NK-92 treated with Interleukin-12 subunit alpha and Interleukin-12 subunit beta, amount 100 ng/mL, for 24 hours (cell line): ENCODE data around the gene PIP5KL1.

Experiments used
- DNase-seq: peaks from one replicate; lab custom pipeline; 2025; lab: John Stamatoyannopoulos, UW

Gene PIP5KL1, protein sequence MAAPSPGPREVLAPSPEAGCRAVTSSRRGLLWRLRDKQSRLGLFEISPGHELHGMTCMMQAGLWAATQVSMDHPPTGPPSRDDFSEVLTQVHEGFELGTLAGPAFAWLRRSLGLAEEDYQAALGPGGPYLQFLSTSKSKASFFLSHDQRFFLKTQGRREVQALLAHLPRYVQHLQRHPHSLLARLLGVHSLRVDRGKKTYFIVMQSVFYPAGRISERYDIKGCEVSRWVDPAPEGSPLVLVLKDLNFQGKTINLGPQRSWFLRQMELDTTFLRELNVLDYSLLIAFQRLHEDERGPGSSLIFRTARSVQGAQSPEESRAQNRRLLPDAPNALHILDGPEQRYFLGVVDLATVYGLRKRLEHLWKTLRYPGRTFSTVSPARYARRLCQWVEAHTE

GRCh38 chr9:127930231-127931091 lies at the start of gene PIP5KL1:
Gene PIP5KL1 (minus strand): TSS chr9:127930777. CDS start chr9:127930752, 25 bp downstream.
- DNase-seq = peak; percentile 30

DNA sequence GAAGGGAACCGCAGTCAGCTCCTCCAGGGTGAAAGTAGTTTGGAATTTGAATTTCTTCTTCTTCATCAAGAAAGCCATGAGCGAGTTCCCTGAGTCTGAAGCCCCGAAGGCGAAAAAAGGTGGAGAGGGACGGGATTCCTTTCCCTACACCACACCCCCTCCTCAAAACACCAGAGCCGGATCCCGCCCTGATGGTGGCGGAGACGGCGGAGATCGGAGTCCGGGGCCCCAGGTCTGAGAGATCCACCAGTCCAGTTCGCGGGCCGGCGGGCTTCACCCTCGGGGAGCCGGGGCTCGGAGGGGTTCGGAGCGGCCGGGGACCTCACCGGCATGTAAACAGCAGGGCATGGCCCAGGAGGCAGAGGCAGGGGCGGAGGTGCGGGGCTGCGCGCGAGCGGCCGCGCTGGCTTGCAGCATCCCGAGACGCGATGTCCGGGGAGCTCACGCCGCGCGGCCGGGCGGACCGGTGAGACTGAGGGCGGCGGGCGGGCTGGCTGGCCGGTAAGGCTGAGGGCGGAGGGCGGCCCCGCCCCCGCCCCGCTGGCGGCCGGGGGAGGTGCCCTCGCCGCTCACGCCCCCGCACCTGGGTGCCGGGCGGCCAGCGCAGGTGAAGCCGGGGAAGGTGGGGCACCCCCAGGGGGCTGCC lies 49.6 kb upstream of the PIP5KL1 start:
- peak; percentile 31 for DNase-seq

DNA sequence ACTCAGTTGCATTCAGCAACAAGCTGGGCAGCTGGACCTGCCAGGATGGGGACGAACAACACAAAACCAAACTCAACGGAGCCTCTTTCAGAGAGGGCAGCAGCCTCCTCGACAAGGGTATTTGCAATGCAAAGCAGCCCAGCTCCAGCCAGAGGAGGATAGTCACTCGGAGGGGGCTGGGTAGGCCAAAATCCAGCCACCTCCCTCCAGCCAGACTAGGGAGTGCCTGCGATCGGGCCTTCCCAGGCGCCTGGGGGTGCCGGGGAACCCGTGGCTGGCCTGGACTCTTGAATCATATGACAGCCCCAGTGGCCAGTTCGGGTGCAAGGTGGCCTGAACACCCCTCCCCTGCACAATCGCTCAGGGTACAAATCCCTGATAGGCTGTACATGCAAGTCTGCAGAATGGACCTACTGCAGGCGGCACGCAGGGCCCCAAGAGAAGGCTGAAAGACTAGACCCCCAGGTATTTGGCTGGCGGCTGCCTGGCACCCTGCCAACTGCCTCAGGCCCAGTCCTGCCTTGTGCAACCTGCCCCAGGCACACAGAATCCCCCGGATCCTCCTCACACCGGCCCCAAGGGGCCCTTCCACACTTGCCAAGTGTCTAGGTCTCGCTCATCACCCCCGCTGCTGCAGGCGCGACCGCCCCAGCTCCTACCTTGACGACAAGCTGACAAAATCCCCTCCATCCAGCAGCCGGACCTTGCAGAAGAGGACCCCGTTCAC lies 48.9 kb upstream of the PIP5KL1 start:
- no peak for DNase-seq

- DNase-seq = no peak
These were observed 48.4 kb upstream of the PIP5KL1 start for GRCh38 chr9:127979015-127979332.

DNA sequence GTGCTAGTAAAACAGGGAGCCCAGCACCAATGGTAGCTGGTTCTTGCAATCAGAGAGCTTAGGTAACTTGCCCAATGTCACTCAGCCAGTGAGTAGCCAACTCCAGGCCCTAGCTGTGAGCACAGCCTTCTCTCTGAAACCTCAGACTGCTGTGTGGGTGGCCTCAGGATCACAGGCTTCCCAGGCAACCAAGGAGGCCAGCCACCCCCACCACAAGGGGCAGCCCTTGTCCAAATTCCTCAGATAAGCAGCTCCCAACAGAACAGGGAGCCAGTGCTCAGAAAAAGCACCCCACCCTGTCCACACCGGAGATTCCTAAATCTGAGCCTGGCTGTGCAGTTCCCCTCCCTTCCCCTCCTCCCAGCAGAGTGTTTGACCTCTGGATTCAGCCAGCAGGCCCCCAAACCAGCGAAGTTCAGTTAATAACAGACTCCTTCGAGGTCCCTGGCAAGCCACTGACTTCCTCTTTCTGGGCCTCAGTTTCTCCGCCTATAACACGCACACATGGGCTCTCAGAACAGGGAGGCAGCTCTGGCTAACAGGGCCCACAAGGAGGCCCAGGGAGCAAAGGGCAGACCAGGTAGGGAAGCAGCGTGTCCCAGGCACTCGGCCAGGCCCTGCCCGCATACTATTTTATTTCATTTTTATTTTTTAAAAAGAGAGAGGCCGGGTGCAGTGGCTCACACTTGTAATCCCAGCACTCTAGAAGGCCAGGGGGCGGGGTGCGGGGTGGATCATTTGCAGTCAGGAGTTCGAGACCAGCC lies 47.5 kb upstream of the PIP5KL1 start:
- no peak for DNase-seq

DNA sequence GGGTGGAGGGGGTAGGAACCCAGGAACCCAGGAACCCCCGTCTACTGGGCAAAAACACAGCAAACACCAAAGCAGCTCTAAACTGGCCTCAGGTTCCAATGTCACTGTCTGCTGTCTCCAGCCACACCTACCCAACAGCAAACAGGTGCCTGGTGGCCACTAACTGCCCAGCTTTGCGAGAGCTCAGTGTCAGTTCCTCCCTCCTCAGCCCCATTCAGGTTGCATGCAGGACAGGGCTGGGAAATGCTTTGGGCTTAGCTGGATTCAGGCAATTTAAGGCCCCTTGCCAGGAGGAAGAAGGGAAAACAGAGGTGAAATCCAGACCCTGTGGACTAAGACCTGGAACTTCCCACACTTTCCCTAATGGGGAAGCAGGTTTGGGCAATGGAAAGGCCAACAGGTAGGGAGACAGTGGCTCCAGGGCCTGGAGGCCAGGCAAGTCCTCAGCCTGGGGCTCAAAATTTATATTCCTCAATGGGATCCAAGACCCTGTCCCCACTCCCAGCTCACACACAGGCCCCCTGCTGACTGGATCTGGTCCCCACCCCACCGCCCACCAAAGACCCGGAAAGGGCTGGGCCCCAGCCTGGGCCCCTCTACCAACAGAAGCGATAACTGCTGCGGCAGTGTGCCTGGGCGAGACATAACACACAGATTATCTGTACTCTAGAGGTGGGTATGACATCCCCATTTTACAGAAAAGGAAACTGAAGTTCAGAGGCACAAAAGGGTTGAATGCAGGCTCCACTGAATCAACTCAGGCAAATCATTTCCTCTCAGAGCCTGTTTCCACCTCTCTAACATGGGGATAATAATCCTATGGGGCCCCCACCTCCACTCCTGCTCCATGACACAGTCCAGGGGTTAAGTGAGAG lies 46.7 kb upstream of the PIP5KL1 start:
- DNase-seq = no peak

DNA sequence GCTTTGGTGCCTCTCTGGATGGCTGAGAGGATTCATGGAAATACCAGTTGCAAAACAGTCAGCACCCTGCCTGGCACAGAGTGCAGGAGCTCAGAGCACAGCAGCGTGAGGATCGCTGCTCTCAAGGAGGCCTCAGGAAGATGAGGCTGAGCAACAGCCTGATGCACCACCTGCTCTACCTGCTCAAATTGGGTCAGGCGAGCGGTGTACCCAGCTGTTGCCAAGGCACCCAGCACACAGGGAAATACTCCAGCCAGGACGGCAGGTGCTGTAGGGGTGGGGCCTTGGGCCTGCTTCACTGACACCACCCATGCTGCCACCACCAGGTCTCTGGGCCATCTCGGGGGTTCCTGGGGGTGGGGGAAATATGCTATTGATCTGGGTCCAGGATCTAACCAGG lies 45.9 kb upstream of the PIP5KL1 start:
- DNase-seq = no peak

DNA sequence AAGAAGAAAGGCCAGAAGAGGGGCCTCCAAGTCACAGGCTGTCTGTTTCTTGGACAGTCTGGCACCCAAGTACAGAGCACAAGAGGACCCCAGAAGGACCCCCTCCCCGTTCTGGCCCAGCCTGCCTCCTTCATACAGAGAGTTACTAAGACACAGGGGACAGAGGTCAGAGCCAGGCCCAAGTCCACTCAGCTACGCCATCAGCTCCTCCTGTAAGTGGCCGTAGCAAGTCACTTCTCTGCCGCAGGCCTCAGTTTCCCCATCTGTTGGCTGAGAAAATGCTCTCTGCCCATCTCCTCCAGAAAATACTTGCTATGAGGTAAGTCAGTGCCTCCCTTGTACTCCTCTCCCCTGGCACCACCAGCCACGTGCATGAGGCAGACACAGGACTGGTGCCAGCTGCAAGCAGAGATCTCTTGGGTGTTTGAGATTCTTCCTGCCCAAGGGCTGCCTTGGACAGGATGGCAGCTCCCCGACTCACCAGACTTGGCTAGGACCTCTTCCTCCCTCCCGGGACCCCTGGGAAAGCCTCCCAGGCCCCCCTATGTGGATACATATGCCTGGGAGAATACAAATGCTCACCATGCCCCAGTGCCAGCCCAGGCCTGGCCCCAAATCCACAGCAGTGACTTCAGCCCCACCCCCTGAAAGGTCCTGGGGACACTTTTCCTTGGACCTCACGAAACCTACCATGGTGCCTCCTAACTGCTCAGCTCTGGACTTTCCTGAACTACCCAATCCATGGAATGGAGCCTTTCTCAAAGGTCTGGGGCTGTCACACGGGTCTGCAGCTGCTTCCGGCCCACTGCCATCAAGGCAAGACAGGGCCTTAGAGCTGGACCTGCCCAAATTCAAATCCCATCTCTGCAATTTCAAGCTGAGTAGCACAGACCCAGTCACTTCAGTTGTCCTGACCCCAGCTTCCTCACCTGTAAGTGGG lies 45.1 kb upstream of the PIP5KL1 start:
- no peak for DNase-seq

- DNase-seq = no peak
These were observed 44.2 kb upstream of the PIP5KL1 start for GRCh38 chr9:127974769-127975261.

GRCh38 chr9:127974001-127974768 lies 43.6 kb upstream of the PIP5KL1 start:
- no peak for DNase-seq

DNA sequence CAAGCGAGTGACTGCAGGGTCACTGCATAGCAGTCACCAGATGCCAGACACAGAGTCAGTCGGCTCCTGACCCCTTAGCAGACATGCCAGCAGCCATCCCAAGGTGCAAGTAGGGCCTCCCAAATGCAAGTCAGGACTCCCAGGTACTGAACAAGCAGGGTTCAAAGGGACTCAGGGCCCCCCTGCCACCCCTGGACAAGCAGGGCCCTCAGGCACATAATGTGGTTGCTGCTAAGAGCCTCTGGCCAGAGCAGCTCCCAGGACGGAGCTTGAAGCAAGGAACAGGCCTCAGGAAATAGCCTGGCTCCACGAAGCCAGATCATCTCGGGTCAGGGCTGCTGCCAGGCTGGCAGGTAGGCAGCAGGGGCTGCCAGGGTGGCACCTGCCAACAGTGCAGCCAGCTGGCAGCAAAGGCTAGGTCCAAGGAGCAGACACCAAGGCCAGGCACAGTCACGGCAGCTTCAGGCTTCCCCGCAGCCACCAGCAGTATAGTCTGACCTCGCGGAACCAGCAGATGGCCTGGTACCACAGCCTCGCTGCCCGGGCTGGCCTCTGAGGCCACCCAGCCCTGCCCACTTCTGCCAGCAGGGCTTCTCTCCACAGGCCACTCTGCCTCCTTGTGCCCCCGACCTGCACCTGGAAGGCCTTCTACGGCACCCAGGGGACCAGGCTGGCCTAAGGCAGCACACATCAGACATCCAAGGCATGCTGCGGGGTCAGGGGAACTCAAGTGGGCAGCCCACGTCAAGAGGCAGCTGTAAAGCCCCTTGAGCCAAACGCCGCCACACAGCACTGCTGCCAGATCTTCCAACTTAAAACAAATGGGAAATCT lies 42.8 kb upstream of the PIP5KL1 start:
- no peak for DNase-seq

DNA sequence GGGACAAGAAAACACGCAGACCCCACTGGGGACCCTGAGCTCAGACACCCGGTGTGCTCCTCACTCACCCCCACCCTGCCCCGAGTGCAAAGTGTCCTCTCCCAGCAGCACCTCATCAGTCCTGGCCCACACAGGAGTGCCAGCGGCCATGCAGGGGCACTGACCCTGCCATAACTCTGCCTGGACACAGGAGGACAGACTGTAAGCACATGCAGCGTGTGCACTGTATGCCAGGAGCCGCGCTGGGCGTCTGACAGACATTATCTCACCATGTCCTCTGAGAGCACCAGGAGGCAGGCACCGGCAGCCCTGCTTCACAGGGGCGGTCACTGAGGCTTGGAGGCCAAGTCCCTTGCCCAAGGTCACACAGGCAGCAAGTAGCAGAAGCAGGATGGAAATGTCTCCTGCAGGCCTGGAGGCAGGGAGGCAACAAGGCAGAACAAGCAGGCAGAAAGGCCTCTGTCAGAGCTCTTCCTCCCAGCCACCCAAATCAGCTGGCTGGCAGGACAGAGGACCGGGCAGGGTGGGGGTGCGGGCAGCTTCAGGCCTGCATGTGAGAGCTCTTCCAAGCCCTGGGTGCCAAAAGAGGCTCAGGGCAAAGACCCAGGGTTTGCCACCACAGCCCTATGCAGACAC lies 41.8 kb upstream of the PIP5KL1 start:
- DNase-seq = no peak

- peak; percentile 32 for DNase-seq
These were observed 41.0 kb upstream of the PIP5KL1 start for GRCh38 chr9:127971357-127972235.

DNA sequence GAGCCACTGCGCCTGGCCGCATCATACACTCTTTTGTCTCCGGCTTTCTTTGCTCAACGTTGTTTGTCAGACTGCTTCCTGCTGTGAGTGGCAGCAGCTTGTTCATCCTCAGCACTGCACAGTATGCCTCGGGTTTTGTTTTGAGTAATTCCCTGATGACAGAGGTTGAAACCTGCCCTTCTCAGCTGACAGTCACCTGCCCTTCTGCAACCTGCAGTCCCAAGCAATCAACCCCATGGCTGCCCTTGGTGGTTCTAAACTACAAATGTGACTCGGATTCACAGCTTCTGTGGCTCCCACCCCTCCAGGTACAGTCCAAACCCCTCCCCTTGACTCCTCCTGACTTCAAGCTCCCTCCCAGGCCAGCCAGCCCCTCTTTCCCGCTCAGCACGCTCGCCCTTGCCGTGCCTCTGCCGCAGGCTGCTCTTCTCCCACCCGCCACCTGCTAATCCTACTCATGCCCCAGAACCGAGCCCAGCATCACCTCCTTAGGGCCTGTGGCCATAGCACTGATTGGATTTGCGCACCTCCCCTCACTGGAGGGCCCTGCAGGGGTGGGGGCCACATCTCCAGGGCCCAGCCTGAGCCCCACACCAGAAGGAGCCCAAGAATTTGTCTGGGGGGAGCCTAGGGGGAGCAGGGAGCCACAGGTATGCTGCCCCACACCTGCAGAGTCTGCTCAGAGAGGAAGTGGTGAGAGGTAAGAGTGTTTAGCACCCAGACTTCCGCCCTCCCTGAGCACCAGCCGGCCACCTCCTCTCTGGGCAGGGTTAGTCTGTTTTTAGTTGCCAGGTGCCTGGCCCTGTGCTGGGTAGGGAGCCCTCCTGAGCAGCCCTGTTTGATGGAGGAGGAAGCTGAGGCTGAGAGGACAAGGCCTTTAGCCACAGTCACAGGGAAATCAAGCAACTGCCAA lies 40.1 kb upstream of the PIP5KL1 start:
- peak; percentile 32 for DNase-seq
